ENCODE measurements around the gene QPRT. TPM values are rescaled to one million over a fixed set of nuclear protein-coding genes. Genes with fewer than 3 reads are reported as not detected.

Gene QPRT
- total and polyA plus RNA-seq, 2 donors (not counting 3 experiments of a cell fraction or from before 2014, with no cell fraction given): 0.40 to 0.44 TPM

GRCh38 chr16:29698484-29699323 lies 19.7 kb downstream of the QPRT start:
- FAIRE-seq: no peak
- H3K9ac ChIP-seq (replicated peaks; ENCODE audit: extremely low read depth, insufficient read depth, low read length): no peak overlapping the region
- no peaks in the 10 kb centered on the region for H4K20me1 ChIP-seq (replicated peaks; ENCODE audit: control insufficient read depth, extremely low read depth, insufficient read depth, low read length)
- H3K27ac ChIP-seq (ENCODE audit: insufficient read depth, low read depth, low read length): no peak overlapping the region
- dilution Hi-C loops (cut with MboI; ENCODE audit: extremely low pct_ligation_motif_present, low sequenced_read_pairs): no loop called here
- no peak overlapping the region for H2AFZ ChIP-seq (ENCODE audit: low read depth, low read length)
- TF ChIP-seq JUN (IDR thresholded peaks at IDR 0.05; ENCODE audit: borderline replicate concordance, insufficient read depth, insufficient read length, low read depth) (no peak), MAX (IDR thresholded peaks at IDR 0.05; ENCODE audit: insufficient read depth, insufficient read length) (no peak), POLR2AphosphoS5 (IDR thresholded peaks at IDR 0.05; ENCODE audit: insufficient read depth, low read depth, low read length) (no peak), FOS (IDR thresholded peaks at IDR 0.05; ENCODE audit: borderline replicate concordance, insufficient read depth, low read length) (no peak)
- BruUV-seq (replicated peaks): no TSS peak
- H3K4me2 ChIP-seq (ENCODE audit: insufficient read depth, low read length): no peak overlapping the region
- intact Hi-C loops (cut with micrococcal nuclease): no loop called here
- DNase-seq (ENCODE audit: low read depth, low spot score): no peak
- H3K9me3 ChIP-seq (replicated peaks; ENCODE audit: control insufficient read depth, insufficient read depth, low read length): no peaks in the 10 kb centered on the region
- peaks cover 5% of the 10 kb centered on the region for H3K4me1 ChIP-seq (ENCODE audit: control insufficient read depth, extremely low read depth, insufficient read depth, low read length)
- peaks cover 0 to 1% of the 10 kb centered on the region in 2 experiments for H3K27me3 ChIP-seq (ENCODE audit: control insufficient read depth in 2 of 2, insufficient read depth in 2 of 2, low read length in 2 of 2)
- H3K4me3 ChIP-seq (replicated peaks in 1 of 3; ENCODE audit: insufficient read depth in 1 of 3, low read depth in 1 of 3, low read length in 3 of 3): no peak overlapping the region
- no peaks in the 10 kb centered on the region for H3K9me1 ChIP-seq (replicated peaks; ENCODE audit: control insufficient read depth, extremely low read depth, insufficient read depth, low read length)
- ChIA-PET POLR2A (interaction anchor here (0.6 kb wide), 1 partner anchor 153 kb away, joined by 6 read pairs; no protein-coding TSS in a partner anchor), CTCF (interaction anchor here (1.1 to 5.3 kb wide), 10 partner anchors 12 to 333 kb away, joined by 4 to 92 read pairs (median 27); partner anchors contain the start of genes KCTD13 and TLCD3B)
- no peaks in the 10 kb centered on the region for H3K36me3 ChIP-seq (ENCODE audit: control insufficient read depth in 2 of 2, extremely low read depth in 1 of 2, insufficient read depth in 2 of 2, low read length in 2 of 2)
- H3K79me2 ChIP-seq (ENCODE audit: control insufficient read depth, insufficient read depth, low read length): no peaks in the 10 kb centered on the region

Data from endothelial cell of umbilical vein (primary cell).